ENCODE measurements around the gene PPFIBP1.
A peak's percentile ranks its signal among the peaks of the same experiment; 100 is the strongest.

The PPFIBP1 gene

DNA sequence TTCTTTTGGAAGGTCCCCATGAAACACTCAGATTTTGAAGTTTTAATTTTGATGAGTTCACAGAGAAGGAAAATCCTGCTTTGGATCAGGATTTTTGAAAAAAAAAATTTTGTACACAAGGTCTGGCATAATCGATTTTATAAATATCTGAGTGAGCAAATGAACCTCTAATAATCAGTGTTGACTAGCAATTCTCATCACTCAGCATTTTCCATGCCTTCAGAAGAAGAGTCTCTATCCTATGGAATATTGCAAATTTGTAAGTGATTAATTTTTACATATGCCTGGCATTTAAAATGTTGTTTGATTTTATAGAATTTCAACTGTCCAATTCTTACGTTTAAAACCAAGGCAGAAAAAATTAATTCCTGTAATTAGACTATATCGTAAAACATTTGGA, 141.7 kb downstream of the PPFIBP1 start:
- DNase-seq (ENCODE audit: low read depth, low spot score), result no peak

DNA sequence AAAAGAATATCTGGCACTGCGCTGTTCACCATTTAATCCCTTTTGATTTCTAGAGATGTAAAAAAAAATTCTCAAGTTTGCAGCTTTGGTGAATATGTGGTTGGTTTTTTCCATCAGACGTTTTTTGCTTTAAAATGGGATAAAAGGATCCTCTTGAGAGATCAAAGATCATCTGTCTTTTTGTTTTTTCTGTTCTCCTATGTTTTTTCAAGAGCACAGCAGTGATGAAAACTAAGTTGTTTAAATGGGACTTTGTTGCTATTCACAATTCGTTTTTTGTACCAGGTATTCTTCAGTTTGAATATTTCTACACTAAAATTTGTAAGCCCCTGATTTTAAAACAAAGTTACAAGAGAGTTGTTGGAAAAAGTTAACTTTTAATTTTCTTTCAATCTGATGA, 142.5 kb downstream of the PPFIBP1 start:
- no peak for DNase-seq (ENCODE audit: low read depth, low spot score)

DNA sequence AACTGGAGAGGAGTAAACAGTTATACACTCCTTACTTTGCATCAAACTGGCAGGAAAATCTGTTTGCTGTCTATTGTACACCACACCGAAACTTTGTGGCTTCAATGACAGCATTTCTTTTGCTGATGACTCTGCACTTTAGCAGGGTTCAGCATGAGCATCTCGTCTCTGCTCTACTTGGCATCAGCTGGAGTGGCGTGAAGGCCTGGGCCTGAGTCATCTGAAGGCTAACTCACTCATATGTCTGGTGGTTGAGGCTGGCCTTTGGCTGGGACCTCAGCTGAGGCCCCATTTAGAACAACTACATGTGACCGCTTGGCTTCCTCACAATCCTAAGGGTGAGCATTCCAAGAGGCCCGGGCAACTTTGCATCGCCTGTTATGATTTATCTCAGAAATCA, 143.5 kb downstream of the PPFIBP1 start:
- no peak for DNase-seq (ENCODE audit: low read depth, low spot score)

DNA sequence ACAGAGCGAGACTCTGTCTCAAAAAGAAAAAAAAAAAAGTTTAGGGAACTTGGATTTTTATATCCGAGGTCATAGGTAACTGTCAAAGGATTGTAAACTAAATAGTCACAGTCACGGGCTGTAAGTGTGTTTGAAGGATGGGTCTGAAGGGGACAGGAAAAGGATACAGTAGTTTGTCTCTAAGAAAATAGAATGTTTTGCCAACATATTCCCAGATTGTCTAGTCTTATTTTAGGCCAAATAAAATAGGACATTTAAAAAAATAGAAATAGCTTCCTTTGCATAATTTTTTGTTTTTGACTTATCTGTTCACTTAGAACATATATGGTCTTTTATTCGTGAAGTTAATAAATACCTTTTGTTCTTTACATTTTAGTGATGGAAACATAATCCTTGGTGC, 148.0 kb downstream of the PPFIBP1 start:
- DNase-seq (ENCODE audit: low read depth, low spot score), result no peak

DNA sequence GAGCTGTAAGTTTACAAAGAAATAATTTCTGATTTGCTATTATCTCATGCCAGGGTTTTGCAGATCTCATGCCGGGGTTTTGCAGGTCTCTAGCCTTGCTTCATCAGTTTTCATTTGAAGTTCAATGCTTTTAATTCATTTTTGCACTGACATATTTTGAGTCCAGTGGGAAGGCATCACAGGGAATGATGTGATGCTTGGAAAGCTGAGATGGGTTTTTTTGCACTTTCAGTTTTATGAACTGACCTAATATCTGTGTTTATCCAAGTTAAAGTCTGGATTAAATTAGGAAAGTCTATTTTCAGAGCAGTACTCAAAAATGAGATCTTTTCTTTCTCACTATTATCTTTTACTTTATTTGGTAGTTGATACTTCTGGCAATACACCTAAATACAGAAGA, 148.6 kb downstream of the PPFIBP1 start:
- DNase-seq (ENCODE audit: low read depth, low spot score), result no peak

DNA sequence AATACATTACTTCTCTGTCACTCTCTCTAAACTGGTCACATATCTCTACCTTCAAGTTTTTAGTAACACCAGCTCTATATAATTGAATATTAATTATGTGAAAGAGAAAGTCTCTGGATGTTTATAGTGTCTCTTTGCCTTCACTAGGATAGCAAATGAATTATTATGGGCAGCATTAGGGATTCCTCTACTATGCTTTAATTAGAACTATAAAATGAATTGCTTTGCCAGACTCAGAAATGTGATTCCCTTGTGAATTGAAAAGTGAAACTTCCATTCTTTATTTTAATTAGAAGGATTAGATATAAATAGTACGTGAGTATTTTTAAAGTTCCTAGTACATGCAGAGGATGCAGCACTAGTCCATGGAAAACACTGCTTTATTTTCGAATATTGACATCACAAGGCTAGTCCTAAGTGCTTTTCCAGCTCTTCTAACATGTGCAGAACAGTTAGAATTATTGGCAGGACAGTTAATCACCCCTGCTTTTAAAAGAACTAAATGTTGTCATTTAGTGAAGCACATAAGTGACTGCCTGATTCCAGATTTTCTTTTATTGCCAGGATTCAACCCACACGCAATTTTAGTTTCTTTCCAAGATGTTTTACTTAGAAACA, 149.2 kb downstream of the PPFIBP1 start:
- no peak for DNase-seq (ENCODE audit: low read depth, low spot score)

DNA sequence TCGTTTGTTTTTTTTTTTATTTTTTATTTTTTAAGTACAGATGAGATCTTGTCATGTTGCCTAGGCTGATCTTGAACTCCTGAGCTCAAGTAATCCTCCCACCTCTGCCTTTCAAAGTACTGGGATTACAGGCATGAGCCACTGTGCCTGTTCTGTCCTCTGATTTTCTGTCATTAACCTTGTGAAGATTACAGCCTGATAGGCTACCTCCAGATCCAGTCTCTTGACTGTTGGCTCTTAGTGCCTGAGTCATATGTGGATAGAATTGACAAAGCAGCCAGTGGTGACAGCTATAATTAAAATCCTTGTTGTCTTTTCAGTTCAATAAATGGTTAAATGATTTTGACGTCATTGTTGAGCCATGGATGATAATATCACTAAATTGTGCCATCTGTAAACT, 151.0 kb downstream of the PPFIBP1 start:
- no peak for DNase-seq (ENCODE audit: low read depth, low spot score)

DNA sequence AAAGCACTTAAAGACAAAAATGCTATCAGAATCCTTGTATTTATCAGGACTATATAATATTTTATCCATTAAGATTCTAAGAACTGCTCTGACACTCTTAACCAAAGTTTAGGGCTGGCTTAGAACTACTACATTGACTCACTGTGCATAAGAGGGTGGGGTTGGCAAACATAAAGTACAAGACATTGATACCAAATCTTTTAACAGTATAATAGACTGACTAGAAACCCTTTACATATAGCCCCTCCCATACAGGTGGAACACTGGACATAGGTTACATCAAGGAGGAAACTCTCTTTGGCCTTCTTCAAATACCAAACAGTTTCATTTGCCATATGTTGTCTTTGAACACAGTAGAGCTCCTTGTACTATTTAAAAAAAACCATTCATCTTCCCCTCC, 156.6 kb downstream of the PPFIBP1 start:
- no peak for DNase-seq (ENCODE audit: low read depth, low spot score)

DNA sequence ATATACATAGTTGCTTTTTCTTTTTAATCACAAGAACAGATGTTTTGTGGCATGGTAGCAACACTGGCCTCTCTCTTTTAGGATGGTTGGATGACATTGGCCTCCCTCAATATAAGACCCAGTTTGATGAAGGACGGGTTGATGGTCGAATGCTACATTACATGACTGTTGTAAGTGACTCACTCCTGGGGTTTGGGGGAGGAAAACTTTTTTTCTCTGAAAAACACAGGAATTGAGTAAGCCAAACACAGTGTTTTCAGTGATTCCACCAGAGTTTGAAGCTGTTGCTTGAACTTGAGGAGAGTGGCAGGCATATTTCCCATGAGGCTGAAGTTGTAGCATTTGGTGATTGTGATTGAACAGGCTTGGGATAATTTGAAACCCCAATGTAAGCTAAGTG, 158.5 kb downstream of the PPFIBP1 start:
- no peak for DNase-seq (ENCODE audit: low read depth, low spot score)

DNA sequence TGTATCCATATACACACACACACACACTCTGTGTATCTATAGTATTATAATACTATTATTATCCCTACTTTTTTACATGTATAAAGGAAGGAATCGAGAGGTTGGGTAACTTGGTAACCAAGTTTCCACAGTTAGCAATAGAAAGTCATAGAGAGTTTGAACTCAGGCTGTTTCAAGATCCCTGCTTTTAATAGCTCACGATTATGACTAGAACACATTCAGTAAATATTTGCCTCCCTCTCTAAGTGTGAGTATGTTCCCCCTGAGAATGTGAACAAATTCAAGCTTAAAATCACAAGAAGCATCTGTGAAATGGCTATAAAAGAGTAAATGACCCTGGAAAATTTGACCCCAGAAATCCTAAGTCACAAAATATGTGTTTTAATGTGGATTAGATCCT, 161.3 kb downstream of the PPFIBP1 start:
- no peak for DNase-seq (ENCODE audit: low read depth, low spot score)

DNA sequence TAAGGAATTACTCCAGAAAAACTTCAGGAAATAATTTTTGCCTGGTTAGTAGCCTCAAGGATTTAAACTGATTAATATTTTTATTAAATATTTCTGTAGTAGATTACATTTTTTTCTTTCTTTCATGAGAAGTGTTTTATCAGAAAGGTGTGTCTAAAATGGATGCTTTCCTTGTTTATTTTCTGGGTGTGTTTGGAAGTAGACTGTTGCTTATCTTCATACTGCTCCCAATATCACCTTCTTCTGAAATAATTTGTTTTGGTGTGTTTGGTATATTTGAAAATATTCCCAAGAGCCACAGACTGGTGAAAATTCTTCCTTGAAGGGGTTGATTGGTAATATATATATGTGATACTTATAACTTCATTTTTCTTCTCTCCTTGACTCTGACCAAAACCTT, 162.1 kb downstream of the PPFIBP1 start:
- no peak for DNase-seq (ENCODE audit: low read depth, low spot score)

DNA sequence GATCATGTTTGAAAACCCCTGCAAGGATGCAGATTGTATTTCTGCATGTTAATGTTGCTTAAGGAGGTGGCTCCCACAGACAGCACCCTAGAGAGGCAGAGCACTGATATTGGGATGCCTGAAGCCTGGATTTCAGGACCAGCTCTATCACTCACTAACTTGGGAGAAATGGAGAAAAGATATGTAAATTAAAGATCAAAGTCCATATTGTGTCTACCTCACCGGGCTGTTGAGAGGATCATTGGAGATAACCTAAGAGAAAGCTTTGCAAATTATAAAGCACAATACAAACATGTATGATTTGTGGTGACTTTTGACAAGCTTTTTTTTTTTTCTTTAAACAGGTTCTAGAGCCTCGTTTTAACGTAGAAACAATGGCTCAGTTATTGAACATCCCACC, 164.7 kb downstream of the PPFIBP1 start:
- no peak for DNase-seq (ENCODE audit: low read depth, low spot score)

DNA sequence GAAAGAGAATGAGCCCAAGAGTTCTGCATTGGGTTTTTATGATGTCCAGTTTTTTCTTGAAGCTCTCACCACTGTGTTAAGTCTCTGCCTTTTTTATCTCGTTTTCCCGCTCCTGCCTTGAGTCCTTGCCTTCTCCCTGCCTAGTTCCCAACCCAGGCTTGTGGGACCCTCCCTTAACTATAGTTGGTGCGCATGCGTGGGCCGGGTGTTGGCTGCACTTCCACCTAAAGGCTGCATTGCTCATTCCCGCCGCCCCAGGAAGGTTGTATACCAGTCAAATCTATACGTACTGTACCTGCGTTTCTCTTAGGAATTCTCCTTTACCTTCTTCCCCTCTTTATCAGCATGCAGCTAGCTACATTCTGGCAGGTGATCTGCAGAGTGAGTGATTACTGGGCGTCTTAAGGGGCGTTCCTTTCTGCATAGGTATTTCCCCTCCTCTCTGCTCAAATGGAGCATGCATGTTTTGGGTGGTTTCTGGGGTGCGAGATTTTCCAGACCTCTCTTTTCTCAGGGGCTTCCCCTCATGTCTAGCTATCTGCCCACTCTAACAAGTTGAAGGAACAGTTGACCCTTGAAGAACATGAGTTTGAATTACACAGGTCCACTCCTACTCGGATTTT, 165.7 kb downstream of the PPFIBP1 start:
- DNase-seq (ENCODE audit: low read depth, low spot score), result no peak

DNA sequence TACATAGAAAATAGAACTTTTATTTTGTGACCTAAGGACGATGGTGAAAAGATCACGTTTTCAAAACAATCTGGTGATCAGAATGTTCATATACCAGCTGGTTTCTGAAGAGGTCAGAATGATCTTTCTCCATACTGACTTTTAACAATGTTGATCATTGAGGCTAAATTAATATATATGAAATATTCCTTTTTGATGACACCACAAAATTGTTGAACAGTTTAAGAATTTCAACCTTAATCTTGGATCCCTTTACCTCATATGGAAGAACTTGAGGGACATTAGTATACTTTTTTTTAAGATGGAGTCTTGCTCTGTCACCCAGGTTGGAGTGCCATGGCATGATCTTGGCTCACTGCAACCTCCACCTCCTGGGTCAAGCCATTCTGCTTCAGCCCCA, 169.4 kb downstream of the PPFIBP1 start:
- no peak for DNase-seq (ENCODE audit: low read depth, low spot score)

DNA sequence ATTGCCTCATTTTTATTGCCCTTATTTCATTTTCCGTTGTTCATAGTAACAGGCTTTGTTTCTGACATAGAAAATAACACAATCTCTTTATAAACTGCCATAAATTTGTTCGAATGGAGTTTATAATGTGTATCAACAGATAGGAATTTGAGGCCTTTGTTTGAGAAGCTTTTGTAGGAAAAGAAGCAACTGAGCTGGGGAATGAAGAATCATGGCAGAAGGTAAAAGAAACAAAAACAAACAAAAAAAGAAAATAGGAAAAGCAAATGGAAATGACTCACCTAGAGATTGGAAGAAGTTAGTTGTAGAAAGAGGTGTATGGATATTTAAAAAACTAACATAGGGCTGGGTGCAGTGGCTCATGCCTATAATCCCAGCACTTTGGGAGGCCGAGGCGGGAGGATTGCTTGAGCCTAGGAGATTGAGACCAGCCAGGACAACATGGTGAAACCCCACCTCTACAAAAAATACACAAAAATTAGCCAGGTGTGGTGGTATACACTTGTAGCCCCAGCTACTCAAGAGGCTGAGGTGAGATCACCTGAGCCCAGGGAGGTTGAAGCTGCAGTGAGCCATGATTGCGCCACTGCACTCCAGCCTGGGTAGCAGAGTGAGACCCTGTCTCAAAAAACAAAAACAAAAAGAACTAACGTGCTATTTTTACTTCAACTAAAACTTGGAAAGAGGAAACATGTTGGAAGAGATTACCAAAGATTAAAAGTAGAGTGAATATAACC, 171.7 kb downstream of the PPFIBP1 start:
- no peak for DNase-seq (ENCODE audit: low read depth, low spot score)

DNA sequence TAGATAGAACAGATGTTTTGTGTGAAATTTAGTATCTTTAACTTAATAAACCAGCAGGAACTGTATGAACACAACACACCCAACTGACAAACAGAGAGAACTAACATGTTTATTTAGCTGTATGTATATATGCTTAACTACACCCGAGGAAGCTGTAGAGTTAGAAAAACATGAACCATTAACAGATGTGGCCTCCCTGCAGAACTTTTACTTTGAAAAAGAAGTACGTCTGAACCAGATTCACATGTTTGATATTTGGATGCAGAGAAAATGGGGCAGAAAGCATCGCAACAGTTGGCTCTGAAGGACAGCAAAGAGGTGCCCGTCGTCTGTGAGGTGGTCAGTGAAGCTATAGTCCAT, 172.3 kb downstream of the PPFIBP1 start, which contains the start of gene REP15:
TSS of gene REP15 (plus strand) at position 155 of the 360 bp plus-strand sequence. CDS start at position 271, 116 bp downstream.
- no peak for DNase-seq (ENCODE audit: low read depth, low spot score)

DNA sequence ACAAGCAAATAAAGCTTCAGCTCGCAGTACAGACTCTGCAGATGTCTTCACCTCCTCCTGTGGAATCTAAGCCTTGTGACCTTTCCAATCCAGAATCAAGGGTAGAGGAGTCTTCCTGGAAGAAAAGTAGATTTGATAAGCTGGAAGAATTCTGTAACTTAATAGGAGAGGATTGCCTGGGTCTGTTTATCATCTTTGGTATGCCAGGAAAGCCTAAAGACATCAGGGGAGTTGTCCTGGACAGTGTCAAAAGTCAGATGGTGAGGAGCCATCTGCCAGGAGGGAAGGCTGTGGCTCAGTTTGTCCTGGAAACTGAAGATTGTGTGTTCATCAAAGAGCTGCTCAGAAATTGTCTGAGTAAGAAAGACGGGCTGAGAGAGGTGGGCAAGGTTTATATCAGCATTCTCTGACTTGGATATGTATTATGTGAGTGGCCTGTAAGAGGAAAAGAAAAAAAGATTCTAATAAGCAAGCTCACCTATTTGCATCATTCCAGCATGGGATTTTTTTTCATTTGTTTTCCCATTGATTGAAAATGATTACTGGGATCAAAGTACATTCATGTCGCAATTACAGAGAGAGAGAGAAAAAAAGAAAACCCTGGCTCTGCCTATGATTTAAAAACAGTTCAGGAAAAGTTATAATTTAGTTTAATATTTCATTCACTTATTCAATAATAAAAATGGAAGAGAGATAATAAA, 173.0 kb downstream of the PPFIBP1 start:
- DNase-seq (ENCODE audit: low read depth, low spot score), result no peak

DNA sequence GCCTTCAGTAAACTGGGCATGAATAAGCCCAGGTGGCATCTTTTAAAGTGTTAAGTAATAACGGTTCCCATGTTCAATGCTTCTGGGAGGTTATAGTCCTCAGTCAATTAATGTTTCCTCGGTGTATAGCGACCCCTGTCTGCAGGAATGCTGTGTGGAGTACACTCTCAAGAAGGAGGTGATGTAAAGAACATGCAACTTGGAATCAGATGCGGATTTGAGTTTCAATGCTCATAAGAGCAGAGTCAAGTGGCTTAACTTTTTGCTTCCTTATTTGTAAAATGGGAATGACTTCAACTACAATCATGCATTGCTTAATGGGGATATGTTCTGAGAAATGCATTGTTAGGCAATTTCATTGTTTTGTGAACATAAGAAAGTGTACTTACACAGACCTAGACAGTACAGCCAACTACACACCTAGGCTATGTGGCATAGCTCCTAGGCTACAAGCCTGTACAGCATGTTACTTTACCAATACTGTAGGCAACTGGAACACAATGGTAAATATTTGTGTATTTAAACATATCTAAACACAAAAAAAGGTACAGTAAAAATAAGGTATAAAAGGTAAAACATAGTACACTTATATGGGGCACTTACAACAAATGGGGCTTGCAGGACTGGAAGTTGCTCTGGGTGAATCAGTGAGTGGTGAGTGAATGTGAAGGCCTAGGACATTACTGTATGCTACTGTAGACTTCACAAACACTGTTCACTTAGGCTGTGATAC, 179.9 kb downstream of the PPFIBP1 start:
- DNase-seq (ENCODE audit: low read depth, low spot score), result peak; percentile 38

DNA sequence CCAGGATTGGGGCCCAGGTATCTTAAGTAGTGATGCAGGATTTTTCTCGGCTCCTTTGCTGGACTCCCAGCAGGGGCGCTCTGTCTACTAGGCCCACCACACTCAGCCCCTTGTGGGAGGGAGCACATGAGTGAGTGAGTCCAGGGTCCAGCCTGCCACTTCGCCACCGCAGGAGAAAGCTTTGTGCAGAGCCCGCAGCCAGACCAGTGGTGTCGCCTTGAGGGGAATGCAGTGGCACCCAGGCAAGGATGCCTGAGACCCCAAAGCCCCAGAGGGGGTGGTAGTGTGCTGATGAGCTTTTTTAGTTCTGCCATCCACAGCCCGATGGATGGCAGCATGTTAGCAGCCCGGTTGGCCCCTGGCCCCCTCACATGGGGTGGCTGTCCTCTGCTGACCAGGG, 181.3 kb downstream of the PPFIBP1 start:
- DNase-seq (ENCODE audit: low read depth, low spot score), result no peak

DNA sequence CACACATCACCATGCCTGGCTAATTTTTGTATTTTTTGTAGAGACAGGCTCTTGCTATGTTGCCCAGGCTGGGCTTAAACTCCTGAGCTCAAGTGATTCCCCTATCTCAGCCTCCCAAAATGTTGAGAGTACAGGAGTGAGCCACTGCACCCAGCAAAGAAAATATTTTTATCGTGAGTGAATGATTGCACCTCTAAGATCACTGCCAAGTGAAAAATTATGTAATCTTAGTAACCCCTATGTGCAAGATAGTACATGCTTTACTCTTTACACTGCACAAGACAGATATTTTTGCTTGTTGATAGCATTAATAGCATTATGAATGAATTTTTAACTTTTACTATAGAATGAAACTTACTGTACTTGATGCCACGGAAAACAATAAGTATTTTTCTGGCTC, 183.2 kb downstream of the PPFIBP1 start:
- no peak for DNase-seq (ENCODE audit: low read depth, low spot score)

DNA sequence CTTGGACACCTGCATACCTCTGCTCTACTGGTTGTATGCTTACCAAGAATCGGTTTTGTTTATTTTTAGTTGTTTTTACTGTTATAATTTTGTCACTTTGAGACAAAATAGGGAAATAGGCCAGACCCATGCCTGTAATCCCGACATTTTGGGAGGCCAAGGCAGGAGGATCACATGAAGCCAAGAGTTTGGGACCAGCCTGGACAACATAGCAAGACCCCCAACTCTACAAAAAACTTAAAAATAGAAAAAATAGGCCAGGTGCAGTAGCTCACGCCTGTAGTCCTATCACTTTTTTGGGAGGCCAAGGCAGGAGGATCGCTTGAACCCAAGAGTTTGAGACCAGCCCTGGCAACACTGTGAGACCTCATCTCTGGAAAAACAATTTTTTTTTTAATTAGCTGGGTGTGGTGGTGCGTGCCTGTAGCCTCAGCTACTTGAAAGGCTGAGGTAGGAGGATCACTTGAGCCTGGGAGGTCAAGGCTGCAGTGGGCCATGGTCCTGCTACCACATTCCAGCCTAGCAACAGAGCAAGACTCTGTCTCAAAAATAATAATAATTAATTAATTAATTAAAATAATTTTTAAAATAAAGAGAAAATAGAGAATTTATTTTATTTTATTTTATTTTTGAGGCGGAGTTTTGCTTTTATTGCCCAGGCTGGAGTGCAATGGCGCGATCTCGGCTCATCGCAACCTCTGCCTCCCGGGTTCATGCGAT, 185.4 kb downstream of the PPFIBP1 start:
- DNase-seq (ENCODE audit: low read depth, low spot score), result no peak
